ENCODE measurements around the gene FMO5.
"Not testable (repeated sequence)": the region's sequence is repeated elsewhere in the genome, so short reads cannot be mapped to it uniquely, and the experiment has no call there.

FMO5 gene

DNA sequence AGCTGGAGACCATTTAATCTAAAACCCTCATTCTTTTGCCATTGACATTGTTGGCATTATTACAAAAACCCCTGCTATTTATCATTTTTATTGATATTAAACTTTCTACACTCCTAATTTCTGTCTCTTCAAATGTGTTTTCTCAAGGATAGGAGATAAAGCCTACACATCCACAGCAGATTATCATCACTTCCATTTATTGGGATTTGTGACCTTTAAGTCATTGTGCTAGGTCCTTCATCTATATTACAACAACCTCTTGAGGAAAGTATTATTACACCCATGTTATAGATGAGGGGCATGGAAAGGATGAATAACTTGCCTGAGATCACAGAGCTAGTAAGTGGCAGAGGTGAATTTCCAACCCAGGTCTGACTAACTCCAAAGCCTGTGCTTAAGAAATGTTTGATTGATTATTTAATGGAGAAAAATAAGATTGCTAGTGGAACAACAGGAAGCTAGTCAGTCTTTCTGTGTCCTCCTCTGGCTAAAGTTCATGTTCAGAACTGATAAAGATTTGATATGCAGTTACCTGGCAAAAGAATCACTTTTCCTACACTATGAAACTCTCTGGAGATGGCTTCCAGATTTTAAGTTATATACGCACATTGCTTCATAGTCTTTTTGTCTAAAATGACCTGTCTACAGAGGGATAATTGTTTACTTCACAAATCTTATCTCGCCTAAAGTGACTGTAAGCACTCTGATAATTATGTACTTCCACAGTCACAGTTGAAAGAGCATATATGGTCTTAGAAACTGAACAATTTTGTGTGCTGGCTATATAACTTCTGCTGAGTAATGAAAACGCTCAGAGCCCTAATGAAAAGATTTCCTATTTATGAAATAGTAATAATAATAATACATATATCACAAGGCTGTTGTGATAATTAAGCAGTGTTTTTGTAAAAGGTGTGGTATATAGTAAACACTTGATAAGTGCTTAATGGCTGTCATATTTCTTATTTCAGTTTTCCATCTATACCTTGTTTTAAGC is 15.0 kb downstream of the FMO5 start:
- in situ Hi-C loops (cut with MboI; ENCODE audit: low sequenced_read_pairs) = no loop called here

DNA sequence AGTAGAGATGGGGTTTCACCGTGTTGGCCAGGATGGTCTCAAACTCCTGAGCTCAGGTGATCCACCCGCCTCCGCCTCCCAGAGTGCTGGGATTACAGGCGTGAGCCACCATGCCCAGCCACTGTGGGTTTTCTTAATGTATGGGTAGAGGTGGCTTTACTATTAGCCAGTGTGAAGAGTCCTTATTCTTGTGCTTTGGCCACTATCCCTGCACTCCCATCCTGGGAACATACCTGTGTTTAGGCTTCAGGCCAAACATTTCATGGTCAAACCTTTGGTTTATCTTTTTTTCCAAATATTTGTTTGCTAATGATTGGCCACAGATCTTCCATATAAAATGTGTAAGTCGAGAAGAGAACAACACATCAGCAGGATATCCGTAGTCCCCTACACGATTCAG is 16.5 kb downstream of the FMO5 start:
- in situ Hi-C loops (cut with MboI; ENCODE audit: low sequenced_read_pairs) = no loop called here

DNA sequence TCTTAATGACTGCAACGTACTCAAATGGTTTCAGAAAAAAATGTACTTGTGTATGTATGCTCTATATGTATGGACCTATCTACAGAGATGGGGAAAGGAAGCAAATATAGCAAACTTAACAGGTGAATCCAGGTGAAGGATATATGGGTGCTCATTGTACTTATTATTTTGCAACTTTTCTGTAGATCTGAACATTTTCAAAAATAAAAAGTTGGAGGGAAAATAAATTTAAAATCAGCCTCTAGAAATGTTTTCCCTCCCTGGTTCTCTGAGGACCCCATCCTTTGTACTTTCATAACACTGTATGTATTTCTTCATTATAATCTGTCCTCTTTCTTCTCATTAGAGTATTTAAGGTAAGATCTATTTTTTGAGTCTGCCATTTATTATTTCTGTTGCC is 17.9 kb downstream of the FMO5 start:
- in situ Hi-C loops (cut with MboI; ENCODE audit: low sequenced_read_pairs) = no loop called here

DNA sequence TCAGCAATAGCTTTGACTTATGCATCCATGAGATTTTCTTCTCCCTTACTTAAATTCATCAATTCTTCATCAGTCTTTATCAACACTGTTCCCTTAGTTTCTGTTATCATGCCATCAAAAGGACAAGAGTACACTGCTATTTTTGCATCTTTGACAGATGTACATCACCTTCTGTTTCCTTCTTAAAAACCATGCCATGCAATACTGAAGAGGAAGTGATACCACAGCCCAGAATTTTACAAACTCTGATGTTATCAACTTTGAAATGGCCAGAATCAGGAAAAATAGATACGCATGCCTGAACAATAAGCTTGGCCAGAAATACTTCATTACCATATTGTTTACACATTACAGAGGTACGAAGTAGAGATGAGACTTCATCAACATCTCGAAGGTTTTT is 21.1 kb downstream of the FMO5 start:
- in situ Hi-C loops (cut with MboI; ENCODE audit: low sequenced_read_pairs) = no loop called here

DNA sequence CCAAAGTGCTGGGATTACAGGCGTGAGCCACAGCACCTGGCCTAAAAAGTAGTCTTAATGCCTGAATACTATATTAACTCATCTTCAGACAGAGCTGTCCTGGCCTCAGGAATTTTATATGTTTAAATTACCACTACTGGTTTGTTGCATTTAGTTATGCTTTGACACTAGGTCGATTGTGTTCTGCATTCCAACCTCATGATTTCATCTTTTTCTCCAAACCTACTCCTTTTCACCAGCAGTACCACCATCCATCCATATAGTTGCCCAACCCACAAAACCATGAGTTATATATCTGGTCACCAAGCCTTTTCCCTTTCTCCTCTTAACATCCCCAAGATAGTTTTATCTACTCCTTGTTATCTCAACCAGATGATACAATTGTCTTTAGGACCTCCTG is 22.6 kb downstream of the FMO5 start:
- in situ Hi-C loops (cut with MboI; ENCODE audit: low sequenced_read_pairs) = no loop called here

DNA sequence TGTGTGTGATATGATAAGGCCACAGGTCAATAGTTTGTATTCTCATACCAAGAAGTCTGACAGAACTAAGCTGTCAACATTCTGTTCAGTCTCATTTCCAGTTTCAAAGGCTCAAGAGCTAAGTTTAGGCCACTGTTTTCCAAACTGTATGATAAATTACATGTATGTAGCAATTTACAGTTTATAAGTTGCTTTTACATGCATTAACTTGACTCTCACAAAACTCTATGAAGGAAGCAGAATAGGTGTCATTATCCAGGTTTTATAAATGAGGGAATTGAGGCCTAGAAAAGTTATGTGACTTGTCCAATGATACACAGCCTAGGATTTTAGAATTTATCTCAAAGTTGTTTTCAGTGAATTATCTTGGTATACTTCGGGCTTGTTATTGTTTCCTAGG is 23.4 kb downstream of the FMO5 start:
- in situ Hi-C loops (cut with MboI; ENCODE audit: low sequenced_read_pairs) = no loop called here

DNA sequence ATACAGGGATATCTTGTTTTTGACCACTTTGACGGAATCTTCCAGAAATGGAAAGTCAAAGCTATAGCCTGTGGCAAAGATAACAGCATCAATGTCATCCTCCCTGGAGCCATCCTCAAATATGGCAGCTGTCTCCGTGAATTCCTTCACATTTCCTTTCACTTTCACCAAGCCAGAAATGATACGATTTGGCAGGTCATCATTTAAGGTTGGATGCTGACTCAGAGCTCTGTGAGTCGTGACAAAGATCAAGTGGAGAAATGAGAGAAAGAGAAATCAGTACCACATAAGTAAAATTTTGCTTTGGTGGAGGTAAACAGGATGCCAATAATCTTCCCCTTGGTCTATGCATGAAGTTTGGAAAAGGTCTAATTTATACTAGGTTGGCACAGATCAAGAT is 23.9 kb downstream of the FMO5 start:
- in situ Hi-C loops (cut with MboI; ENCODE audit: low sequenced_read_pairs) = no loop called here

DNA sequence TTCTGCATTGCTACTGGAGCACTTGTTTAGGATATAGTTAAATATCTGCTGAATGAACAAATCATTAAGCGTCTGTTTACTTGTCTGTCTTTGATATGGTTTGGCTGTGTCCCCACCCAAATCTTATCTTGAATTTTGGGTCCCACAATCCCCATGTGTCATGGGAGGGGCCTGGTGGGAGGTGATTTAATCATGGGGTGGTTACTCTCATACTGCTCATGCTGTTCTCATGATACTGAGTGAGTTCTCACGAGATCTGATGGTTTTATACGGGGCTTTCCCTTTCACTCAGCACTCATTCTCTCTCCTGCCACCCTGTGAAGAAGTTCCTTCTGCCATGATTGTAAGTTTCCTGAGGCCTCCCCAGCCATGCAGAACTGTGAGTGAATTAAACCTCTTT is 27.8 kb downstream of the FMO5 start:
- in situ Hi-C loops (cut with MboI; ENCODE audit: low sequenced_read_pairs) = not testable (repeated sequence)

DNA sequence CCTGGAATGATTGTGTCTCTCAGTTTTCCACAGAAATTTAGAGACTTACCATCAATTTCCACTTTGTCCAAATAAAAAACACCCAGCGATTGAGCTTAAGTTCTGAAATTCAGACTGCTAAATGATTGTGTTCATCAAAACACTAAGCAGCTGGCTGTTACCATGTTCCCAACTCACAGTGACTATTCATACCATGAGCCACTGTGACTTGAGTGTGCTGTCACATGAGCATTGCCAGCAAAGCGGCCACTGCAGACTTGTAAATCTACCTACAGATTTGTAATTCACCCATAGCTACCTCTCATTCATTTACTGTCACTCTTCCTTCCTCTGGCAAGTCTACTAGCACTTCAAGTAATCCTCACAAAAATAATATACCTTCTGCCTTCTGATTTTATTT is 35.6 kb downstream of the FMO5 start:
- in situ Hi-C loops (cut with MboI; ENCODE audit: low sequenced_read_pairs) = no loop called here

DNA sequence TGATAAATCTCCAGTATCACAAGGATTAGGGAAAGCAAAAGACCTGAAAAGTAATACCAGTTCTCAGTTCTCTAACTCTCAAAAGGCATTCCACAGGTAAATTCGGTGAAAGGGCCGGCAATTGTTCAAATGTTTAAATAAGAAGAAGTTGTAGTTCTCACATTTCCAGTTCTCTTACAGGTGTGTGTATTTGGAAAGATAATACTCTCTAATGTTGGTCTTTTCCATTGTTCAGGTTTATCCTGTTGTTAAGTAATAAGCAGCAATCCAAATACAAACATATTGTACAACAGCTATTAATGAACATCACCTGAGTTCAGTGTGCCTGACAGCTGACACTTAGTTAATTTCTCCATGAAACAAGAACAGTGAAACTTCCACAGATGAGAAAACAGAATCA is 39.7 kb downstream of the FMO5 start:
- in situ Hi-C loops (cut with MboI; ENCODE audit: low sequenced_read_pairs) = no loop called here

DNA sequence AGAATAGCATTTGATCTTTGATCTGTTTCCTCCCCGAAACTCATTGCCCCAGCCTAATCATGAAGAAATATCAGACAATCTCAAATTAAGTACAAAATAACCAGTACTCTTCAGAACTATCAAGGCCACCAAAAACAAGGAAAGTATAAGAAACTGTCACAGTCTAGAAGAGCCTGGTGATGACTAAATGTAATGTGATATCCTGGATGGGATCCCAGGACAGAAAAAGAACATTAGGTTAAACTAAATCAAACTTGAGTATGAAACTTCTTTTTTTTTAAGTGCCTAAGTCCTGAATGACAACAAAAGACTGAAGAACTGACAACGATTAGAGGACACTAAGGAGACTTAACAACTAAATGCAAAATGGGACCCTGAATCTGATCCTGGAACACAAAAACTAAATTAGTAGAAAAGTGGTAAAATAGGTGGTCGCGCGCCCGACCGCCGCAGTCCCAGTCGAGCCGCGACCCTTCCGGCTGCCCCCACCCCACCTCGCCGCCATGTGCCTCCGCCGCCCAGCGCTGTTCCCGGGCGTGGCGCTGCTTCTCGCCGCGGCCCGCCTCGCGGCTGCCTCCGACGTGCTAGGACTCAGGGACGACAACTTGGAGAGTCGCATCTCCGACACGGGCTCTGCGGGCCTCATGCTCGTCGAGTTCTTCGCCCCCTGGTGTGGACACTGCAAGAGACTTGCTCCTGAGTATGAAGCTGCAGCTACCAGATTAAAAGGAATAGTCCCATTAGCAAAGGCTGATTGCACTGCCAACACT is 47.3 kb downstream of the FMO5 start:
- in situ Hi-C loops (cut with MboI; ENCODE audit: low sequenced_read_pairs) = no loop called here

DNA sequence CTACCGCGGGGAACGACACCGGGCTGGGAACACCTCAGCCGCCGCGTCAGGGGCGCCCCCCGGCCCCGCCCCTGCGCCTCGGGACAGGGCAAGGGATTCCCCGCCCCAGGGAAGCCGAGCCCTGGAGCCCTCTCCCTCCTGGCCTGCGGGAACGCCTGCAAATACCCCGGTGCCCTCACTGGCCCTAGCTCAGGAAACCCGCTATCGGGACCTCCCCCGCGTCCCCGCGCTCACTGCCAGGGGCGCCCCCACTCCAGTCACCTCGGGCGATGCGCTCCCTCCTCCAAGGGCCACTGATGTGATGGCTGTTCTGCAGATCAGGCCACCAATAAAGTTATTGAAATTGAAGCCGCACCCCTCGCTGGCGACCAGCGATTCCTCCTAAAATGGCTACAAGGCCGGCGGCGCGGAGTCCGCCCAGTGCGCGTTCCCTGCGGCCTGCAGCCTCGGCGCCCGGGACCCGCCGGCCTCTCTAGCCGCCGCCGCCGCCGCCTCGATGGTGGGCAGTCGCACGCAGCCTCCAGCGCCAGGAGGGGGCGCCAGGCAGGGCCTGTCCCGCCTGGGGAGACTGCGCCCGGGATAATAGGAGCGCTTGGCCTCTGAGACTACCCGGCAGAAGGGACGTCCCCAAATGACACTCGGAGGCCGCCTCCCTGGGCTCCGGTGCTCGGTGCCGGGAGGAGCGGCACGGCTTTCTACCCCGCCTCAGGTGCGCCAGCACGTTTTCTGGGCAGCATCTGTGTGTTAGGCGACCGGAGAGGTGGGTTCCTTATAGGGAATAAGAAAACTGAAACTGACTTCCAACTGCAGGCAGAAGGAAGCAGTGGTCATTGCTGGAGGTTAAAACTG is 52.7 kb downstream of the FMO5 start, which contains the start of gene PRKAB2:
PRKAB2 (minus strand) TSS at position 303 of the 849 bp plus-strand sequence. CDS start 326 bp downstream, outside the sequence.
- in situ Hi-C loops (cut with MboI; ENCODE audit: low sequenced_read_pairs) = no loop called here

DNA sequence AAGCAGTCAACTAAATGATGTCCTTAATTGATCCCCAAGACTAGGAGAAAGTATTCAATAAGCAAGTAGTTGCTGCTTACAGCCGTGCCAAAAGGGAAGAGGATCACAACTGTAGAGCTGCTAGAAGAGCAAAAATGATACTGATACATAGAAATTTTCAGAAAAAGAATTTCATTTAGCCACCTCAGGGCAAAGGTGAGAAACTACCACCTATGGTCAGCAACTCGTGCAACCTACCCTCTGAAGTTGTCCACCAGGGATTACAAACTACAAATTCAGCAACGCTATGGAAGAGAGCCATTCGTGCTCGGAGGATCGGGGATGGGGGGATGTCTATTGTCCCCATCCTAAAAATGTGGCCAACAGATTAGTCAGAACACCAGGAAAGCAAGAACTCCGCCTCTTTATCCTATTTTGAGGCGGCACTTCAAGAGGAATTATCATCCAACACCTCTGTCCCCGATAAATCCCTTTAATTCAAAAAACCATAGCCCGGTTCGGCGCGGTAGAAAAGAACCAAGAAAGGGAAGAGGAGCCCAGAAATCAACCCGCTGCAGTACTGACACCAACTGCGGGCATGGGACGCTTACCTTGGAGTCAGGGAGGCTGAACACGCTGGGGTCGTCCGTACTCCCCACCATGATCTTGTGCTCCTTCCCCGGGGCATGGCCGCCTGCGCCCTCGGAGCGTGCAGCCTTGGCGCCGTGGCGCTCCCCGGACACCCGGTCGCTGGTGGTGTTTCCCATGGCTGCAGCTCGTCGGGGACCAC is 53.6 kb downstream of the FMO5 start:
- in situ Hi-C loops (cut with MboI; ENCODE audit: low sequenced_read_pairs) = no loop called here

DNA sequence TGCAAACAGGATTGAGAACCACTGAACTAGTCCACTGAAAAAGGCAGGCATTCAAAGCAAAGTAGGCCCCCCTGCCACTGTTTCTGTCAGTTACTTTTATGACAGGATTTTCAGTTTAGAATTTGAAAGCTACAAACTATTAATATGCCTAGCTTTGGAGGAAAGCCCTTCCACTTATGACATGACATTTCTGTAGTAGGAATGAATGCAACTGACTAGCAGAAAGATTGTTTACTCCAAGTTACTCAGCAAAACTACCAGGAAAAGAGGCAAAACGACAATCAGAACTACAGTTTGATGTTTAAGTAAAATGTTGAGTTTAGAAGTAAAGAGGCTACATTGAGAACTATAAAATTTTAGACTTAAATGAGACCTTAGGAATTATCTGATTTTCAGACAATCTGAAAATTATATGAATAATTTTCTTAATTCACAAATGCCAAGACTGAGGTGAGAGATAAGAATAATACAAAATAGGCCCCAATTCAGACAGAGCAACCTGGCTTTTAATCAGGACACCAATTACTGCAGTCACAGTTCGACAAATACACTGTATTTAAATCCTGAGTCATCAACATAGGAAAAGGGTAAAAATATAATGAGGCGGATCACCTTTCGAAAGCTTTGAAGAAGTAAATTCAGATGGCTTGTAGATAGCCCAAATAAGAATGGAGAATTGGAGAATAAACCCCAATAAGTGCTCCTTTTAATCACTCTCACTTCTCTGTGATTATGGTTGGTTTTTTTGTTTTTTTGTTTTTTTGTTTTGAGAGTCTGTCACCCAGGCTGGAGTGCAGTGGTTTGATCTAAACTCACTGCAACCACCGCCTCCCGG is 55.1 kb downstream of the FMO5 start:
- in situ Hi-C loops (cut with MboI; ENCODE audit: low sequenced_read_pairs) = no loop called here

DNA sequence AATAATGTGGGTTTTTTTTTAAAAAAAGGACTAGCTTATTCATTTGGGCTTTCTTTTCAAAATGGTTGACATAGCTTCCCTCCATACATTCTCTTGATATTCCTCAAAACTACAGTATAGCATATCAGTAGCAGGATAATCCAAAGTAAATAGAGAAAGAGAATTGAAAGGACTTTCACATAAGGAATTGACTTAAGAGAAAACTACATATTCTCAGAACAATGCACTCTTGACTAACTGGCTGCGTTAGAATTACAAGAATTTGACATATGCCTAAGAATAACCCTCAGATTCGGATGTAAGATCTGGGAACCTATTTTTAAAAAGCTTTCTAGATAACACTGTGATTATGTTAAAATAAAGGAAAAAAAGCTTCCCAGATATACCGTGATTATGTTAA is 56.0 kb downstream of the FMO5 start:
- in situ Hi-C loops (cut with MboI; ENCODE audit: low sequenced_read_pairs) = no loop called here

DNA sequence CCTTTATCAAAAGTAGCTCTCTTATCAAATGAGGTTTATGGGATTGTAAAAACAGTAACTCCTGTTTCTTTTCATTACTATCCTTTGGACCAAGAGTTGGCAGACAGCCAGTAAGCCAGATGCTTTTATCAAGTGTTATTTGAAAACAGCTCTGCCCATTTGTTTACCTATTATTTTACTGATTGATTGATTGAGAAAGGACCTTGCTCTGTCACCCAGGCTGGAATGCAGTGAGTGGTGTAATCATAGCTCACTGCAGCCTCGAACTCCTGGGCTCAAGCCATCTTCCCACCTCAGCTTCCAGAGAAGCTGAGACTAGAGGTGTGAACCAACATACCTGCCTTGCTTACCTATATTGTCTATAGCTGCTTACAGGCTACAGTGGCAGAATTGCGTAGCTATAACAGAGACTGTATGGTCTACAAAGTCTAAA is 56.5 kb downstream of the FMO5 start:
- in situ Hi-C loops (cut with MboI; ENCODE audit: low sequenced_read_pairs) = no loop called here

DNA sequence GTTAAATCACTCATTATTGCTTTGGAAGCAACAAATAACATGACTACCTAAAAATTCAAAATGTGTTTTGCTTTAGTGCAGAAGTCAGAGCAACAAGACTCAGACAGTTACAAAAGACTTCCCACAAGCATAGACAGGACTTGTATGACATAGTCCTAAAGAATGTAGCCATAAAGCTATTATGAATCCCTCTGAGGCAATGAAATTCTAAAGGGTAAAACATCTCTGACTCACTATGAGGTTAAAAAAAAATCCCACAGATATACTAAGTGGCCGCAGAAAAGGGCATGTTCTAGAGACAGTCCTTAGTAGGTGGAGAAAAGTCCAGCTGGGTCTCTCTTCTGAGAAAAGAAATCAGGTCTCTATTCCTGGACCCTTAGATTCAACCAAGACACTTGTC is 57.8 kb downstream of the FMO5 start:
- in situ Hi-C loops (cut with MboI; ENCODE audit: low sequenced_read_pairs) = no loop called here

DNA sequence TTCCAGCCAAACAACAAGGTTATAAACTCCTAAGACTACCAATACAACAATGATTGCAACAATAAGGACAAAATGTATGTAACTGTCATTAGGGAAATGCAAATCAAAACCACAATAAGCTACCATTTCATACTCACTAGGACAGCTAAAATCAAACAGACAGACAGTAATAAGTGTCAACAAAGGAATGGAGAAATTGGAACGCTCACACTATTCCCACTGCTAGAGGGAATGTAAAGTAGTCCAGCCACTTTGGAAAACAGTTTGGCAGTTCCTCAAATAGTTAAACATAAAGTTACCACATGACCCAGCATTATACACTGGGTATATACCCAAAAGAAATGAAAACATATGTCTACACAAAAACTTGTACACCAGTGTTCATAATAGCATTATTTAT is 62.1 kb downstream of the FMO5 start:
- in situ Hi-C loops (cut with MboI; ENCODE audit: low sequenced_read_pairs) = no loop called here

DNA sequence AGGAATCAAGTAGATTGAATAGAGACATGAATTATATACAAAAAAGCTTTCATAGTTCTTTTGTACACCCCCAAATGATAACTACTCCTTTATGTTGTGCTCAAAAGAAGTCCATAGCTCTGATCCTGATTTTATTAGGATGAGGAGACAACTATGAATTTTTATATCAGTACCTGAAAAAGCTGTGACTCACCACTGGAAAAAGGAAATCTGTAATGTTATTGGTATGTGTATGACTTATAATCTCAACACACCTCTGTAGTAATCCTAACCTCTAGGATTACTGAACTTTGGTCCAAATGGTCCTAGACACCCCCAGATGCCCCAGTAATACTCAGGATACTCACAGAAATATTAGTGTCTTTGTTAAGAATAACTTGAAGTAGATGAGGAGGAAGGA is 63.0 kb downstream of the FMO5 start:
- in situ Hi-C loops (cut with MboI; ENCODE audit: low sequenced_read_pairs) = no loop called here

Data from hTERT RPE-1 (cell line).